Posterior vena cava (tissue), 2 donors: Measurements from ENCODE around the gene HPS1. TPM values are rescaled to one million over a fixed set of nuclear protein-coding genes. Genes with fewer than 3 reads are reported as not detected.

ENCODE experiments used
- DNase-seq: peaks from one replicate; pipeline ENCODE4 v3.0.0-alpha.2; 2020; ENCODE audit warnings: low spot score
- intact Hi-C, 2 donors: fragments of 100-400 bp; cut with DNase I; formaldehyde crosslinking; loops; one replicate each; pipeline versions ENCODE4 v1.14.1 to v1.14.2; 2022 to 2023
- long read RNA-seq, 2 donors: library from polyadenylated mRNA; unstranded; transcript quantifications; one replicate each; pipeline ENCODE4 v2.0.0, GENCODE V29; 2020 to 2021
- total RNA-seq, 2 donors: library from RNA; stranded (reverse); fragmentation: NEBNext Ultra II Directional; extraction: Animal tissue kit (Norgen Biotek cat#: 25700); gene quantifications; one replicate each; pipeline ENCODE4 v1.2.1, GENCODE V29; 2021
- donor health status: DM: yes; HTN: yes; CAD: no.
- donor health status: DM: yes; HTN: yes; CAD: no.

HPS1 gene
- total RNA-seq: 10 to 100 TPM; 53.2 to 60.8 TPM
- long read RNA-seq, donor 1, transcript HPS1-201 (20 exons, 3,703 nt): major isoform, 12 of 59 reads
- long read RNA-seq, donor 1, partial matches to known transcripts: 27 of 59 reads
- long read RNA-seq, donor 1, other reads (novel, unspliced or antisense): 16 of 59 reads
- long read RNA-seq, donor 2, transcript HPS1-201 (20 exons, 3,703 nt): major isoform, 11 of 109 reads
- long read RNA-seq, donor 2, transcript HPS1-207 (4 exons, 922 nt): minor isoform, 8 of 109 reads
- long read RNA-seq, donor 2, partial matches to known transcripts: 35 of 109 reads
- long read RNA-seq, donor 2, other reads (novel, unspliced or antisense): 53 of 109 reads

DNA sequence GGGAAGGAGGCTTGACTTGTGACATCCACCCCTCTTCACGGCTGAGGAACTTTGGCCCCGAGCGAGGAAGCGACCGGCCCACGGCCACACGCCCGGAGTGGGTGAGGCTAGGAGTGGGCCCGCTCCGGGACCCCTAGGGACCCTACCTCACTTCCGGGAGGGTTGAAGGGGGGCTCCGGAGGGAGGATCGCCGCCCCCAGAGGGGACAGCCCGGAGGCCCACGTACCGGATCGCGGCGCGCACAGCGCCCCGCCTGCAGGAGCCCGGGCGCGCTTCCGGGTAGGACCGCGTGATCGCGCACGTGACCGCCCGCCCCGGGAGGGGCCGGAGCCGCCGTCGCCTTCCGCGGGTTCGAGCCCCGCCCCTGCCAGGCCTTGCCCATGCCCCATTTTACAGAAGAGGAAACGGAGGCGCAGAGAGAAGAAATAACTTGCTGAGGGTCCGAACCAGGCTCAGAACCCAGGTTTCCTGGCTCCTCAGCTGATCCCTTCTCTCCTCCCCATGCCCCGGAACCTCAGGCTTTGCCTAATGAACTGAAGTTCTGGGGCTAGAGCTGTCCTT lies at the start of gene HPS1:
TSS of gene HPS1 (minus strand) at position 275 of the 561 bp plus-strand sequence. CDS start 3,695 bp downstream, outside the sequence.
- intact Hi-C loops: no loop called here
- peak; percentile 96 for DNase-seq

DNA sequence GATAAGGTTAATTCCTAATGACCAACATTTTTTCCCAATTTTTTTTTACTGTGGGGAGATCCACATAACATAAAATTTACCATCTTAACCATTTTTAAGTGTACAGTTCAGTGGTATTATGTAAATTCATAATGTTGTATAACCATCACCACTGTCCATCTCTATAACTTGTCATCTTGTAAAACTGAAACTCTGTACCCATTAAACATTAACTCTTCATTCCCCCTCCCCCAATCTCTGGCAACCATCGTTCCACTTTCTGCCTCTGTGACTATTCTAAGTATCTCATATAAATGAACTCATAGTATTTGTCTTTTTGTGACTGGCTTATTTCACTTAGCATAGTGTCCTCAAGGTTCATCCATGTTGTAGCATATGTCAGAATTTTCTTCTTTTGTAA lies 46.0 kb upstream of the HPS1 start:
- DNase-seq: no peak
- intact Hi-C loops: no loop called here

DNA sequence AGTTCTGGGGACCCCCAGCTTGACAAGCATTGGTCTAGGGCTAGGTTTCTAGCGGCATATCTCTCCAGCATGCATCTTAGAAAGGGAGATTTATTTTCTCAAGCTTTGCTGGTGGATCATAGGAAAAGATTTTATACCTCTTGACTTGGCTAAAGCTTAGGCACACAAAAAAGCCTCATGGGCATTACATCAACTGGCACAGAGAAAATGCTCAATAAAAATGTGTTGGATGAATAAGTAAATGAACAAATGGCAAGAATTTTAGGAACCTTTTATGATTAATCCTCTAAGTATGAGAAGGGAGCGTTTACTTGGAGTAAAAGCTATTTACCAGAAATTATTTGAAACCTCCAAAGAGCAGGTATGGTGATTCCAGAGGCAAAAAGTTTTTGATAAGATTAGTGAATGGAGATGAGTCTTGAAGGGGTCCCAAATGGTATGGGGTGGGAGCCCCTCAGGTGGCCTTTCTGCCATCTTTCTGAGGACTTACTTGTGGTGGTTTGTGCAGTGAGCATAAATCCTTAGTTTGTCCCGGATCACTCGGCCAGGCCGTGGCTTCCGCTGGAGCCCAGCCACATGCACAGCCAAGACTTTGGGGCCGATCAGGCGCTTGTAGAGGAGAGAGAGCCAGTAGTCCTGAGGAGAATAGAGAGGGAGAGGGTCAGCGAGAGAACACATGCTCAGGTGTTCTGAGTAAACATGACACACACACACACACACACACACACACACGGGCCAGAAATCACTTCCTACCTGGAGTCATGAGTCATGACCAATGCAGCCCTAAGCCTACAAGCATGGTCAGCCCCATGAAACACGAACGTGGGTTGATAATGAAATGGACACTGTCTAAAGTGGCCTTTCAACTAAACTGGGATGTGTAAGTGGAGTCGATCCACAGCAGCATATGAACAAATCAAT lies 43.1 kb upstream of the HPS1 start:
- intact Hi-C loops: no loop called here
- no peak for DNase-seq

DNA sequence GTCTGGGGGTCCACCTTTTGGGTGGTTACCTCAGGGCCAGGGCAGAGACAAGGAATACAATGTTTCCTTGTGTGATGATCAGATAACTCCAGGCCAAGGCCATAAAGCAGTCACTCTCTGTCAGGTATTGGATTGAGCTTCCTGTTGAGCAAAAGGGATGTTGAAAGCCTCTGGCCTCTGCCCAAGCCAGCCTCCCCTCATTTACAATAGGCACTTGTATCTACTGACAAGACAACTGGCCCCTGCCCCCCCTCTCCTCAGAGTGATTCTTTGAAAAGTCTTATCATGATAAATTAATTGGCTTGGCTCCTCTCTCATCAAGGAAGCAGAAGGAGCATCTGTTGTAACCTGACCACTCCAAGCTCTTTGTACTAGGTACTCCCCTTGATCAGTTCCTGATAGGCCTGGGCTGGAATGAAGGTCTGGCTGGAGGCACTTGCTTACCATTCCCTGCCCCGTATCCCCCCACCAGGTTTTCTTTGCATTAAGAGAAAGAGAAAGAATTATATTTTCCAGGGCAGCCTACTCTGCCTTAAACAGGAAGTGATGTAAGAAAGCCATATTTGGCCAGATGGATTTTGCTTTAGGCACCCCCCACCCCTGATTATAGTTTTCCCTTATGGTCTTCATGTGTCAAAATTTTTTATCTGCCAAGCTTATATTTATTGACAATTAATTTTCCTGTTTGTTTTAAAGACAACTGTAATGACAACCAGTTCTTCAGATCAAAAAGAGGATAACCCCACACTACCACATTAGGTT lies 42.1 kb upstream of the HPS1 start:
- intact Hi-C loops: no loop called here
- DNase-seq: no peak

DNA sequence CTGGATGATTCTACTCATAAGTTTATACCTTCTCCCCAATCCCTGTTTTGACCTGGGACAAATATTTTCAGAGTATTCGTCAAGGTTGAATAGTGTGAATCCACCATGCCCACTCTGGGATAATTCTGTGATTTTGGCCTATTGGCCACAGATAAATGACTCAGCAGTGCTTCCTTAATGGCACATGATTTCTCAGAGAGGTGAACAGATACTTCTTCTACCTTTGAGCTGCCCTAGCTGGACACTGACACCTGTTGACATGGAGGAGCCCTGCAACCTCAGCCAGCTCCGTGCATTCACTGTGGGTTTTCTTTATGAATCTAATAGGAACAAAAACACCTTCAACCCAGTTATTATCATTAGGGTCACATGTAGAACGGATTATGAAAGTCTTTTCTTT lies 40.9 kb upstream of the HPS1 start:
- intact Hi-C loops: no loop called here
- DNase-seq: no peak

DNA sequence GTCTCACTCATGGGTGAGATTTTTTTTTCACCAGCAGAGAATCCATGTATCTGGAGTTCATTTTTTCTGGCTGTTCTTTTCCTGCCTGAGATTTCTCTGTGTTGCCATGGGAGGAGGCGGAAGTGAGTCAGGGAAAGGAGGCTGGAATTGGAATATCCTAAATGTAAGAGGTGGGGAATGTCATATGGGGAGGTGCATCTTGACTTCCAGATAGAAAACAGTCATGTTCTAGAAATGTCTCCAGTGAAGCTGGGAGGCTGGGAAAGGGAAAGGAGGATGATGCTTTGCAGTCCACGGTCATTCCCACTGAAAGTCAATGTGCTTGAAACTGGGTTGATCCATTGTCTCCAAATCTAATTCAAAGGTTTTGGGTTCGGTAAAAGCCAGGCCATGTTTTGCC lies 39.7 kb upstream of the HPS1 start:
- intact Hi-C loops: no loop called here
- DNase-seq: no peak

DNA sequence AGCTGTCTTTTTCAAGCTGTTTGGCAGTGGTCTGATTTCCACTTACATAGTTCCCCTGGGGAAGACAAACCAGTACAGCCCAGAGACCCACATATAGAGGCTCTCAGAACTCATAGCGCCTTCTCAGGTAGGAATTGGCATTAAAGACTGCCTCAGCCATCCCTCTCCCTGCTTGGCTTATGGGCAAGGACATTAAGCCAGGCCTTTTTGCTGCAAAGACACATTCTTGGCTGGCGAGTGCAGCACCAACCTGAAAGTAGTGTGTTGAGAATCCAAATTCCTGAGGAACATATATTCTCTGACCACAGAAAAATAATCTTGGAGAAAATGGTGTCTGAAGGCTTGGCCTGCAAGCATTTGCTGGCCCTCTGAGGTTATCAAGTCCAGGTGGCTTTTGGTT lies 39.2 kb upstream of the HPS1 start:
- no peak for DNase-seq
- intact Hi-C loops: no loop called here

DNA sequence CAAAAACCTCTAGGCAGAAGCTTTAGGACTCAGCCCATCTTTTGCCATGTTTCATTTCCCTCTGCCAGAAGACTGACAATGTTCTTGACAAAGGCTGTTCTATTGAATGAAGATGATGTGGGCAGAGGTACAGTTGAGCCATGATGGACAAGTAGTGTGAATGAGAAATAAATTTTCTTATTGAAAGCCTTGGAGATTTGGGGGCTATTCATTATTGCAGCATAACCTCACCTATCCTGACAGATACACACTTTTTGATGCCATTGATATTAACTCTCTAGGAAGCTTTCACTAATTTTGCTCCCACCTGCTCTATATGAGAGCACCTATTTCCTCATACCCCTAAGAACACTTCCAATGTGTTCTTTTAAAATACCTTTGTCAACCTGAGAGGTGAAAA lies 36.9 kb upstream of the HPS1 start:
- no peak for DNase-seq
- intact Hi-C loops: no loop called here

DNA sequence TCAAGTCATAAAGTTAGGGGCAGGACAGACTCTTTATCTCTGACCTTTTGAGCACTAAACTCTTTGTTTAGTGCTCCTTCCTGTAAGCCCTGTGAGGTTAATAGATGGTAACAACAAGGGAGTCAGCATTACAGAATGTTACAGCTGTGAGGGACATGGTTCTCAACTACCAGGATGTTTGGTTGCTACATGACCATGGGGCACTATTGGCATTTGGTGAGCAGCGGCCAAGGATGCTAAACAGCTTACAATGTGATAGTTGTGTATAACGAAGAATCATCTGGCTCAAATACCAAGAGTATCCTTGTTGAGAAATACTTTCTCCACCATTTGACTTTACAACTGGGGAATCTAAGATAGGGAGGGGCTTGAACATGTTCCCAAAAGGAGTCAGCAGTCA lies 35.4 kb upstream of the HPS1 start:
- intact Hi-C loops: no loop called here
- DNase-seq: no peak

DNA sequence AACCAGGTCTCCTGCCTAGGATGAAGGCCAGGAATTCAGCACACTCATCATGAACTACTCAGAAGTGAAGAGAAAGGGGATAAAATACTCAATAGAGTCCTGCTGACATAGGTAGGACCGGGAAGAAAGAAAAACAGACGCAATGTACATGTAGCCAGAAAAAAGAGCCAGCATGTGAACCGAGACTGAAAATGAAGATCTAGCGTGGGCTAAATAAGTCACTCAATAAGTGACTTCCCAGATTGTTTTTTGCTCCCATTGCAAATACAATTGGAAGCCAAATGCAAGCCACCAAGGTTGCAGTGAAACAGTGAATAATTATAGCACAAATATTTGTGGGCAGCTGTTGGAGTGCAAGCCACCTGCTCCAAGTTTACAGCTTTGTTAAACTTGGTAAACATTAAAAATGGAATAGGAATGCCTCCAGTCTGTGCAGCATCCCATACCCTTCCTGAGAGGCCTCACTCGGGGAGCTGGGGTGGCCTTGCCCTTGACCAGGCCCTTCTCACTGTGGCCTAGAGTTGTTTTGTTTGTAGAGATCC lies 34.7 kb upstream of the HPS1 start:
- DNase-seq: no peak
- intact Hi-C loops: no loop called here

DNA sequence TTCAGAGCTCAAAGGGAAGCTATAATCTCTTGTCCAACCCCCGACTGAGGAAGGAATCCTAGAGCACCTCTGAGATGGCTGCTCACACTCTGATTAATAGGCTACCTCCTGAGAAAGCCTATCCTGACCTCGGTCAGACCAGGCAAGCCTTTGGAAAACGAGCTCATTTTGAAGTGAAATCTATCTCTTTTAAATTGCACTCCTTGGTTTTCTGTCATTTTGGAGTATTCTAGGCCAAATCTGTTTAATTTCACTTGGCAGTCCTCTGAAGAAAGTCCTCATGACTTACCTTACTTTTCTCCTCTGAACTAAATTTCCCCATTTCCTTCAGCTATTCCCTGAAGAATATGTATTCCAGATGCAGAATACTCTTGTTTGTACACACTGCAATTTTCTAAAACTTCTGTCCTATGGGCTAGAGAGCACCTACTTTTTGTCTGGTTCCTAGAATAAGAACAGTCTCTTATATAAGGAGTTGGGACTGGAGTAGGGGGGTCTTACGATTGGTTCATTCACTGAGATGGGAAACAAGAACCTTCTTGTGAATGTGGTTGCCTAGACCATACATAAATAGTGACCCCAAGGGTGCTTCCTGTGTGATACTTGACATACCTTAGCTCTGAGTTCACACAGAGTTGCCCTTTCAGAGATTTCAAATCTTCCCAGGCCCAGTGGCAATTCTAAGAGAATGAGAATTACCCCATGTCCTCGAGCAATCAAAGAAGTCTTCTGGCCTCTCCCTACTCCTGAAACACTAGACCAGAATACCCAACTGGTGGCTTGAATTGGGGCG lies 31.9 kb upstream of the HPS1 start:
- DNase-seq: no peak
- intact Hi-C loops: no loop called here

DNA sequence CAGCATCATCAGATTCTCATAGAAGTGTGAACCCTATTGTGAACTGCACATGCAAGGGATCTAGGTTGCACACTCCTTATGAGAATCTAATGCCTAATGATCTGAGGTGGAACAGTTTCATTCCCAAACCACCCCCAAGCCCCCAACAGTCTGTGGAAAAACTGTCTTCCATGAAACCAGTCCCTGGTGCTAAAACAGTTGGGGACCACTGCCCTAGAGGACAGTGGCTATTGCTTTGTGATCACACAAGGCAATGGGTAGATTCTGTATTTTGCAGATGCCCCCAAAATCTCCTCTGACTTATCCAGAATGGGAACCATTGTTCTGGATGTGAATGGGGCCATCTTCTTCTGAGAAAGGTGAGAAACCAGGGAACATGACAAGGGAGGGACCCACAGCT lies 31.1 kb upstream of the HPS1 start:
- no peak for DNase-seq
- intact Hi-C loops: no loop called here

DNA sequence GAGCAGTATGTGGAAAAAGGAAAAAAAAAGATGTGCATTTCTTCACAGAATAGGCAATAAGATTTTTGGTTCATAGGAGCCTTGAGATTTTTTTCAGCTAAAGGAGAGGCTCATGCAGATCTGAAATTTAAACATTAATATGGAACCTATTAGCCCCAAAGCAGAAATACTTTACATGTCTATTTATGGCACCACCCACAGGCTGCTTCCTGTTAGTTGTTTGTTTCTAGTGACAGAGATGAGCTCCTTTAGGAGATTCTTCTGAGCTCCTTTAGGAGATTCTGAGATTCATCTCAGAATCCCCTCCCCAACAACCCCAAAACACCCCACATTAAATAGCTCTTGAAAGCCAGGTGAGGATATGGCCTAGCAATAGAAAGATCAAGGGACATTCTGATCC lies 27.9 kb upstream of the HPS1 start:
- DNase-seq: no peak
- intact Hi-C loops: no loop called here

DNA sequence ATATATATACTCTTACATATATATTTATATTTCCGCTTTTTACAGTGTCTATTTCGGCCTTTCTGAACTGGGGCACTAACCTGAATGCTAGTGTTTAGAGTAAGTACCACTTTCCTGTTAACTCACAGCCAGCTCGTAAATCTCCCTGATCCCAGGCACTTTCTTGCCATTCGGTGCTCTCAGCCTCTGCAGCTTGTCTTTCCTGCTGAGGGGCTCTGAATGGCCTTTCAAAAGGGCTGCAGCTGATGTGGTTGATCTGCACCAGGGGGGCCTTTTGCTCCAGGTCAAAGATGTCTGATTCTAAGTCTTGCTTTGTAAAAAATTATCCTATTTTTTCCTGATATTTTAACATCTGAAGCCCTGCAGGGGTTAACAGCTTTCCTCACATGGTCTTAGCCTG lies 25.5 kb upstream of the HPS1 start:
- intact Hi-C loops: no loop called here
- no peak for DNase-seq

DNA sequence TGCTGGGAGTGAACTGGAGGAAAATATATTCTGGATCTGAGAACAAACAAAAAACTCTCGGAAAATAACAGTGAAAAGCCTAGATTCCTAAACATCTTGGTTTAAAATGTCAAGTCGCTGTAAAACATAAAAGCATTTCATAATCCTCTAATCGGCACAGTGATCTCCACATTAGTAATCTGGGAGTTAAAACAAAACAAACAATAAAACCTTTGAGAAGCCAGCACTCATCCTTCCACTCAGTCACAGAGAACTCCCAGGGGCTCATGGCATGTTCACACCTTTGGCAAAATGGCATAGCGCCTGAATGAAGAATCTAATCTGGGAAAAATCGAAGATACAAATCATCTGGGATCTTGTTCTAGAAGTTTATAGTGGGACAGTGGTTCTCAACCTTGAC lies 24.1 kb upstream of the HPS1 start:
- intact Hi-C loops: no loop called here
- DNase-seq: no peak

DNA sequence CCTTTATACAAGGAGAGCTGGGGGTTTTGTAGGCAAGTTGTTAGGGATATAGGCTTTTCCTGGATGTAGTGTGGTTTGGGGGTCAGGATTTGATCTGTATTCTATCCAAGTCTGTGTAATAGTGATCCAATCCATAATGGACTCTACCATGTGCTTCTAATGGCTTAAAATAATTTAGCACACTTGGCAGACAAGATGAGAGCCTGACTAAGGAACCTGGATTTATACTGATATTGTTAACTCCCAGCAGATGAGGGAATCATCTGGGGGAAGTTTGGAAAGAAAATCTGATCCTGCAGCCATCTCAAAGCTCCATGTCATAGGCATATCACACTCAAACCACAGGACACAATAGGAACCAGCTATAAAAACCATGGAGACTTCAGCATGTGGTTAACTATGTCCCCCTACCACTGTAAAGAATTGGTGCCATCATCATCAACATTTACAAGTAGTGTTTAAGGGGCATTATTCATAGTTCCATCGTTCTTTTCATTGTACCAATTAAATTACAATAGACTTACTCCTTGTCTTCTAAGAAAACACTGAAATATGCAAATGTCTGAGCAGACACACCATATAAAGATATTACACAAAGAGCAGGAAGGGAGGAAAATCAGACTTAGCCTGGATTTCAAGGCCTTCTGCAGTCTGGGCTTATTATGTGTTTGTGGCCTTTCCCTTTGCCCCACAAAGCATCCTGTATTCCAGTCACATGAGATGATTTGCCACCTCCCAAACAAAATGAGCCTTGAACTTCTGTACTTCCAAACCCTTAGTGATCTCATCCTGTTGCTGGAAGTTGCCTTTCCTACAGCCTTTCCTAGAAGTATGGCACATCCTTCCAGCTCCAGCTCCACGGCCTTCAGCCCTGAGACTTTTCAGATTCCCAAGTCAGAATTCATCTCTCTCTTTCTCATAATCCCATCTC lies 22.5 kb upstream of the HPS1 start:
- no peak for DNase-seq
- intact Hi-C loops: loop anchor here (5.0 to 10.0 kb wide), 2 partner anchors 196 to 778 kb away; no protein-coding TSS in a partner anchor

DNA sequence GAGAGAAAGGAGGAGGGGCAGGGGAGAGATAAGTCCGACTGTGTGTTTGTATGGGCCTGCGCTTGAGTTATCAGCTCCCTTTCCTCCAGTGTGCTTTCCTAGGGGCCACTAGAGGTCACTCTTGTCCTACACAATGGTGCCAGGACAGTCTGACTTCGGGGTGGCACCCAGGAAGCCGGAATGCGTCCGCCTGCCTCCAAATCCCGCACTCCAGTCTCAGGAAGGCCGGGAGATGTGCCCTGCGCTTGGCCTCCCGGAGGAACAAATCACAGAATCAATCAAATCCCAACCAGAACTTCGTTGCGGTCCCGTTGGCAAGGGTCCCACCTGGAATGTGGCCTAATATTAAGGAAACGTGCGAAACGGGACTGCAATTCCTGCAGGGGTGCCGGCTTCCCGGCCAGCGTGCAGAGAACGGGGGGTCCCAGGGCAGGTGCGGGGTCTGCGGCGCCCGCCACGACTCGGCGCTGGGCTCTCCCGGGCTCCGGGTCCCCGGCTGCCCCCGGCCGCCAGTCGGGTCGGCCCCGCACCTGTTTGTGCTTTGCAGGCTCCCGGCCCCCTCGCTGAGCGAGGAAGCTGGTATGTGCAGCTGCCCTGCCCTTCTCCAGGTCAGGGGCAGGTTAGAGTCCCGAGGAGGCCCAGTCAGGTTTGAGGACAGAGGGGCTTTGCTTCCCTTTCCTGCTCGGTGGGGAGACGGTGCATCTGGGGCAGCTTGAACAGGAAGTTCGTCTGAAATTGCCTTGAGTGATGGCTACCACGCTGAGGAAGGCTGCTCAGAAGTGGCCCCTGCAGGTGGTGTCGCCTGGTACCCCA lies 21.0 kb upstream of the HPS1 start:
- intact Hi-C loops: loop anchor here (1.0 to 10.0 kb wide), 3 partner anchors 197 to 780 kb away; no protein-coding TSS in a partner anchor
- DNase-seq: peak; percentile 84
